GM12892 (cell line): ENCODE data around the gene MYOZ3.

Experiments used
- POLR2AphosphoS5 ChIP-seq: IDR thresholded peaks from 2 replicates; pipeline ENCODE4 v1.6.1; 2011; ENCODE audit warnings: low read depth, low read length, control low read depth
- TAF1 ChIP-seq: IDR thresholded peaks from 2 replicates; pipeline ENCODE4 v1.6.1; 2011; ENCODE audit warnings: low read depth, mild to moderate bottlenecking, control low read depth, low read length, borderline replicate concordance

- TF ChIP-seq TAF1 (no peak), POLR2AphosphoS5 (no peak)
Observed at GRCh38 chr5:150676578-150676977, 15.5 kb downstream of the MYOZ3 start.
